Left ventricle myocardium inferior (tissue), 1 donor: Measurements from ENCODE around the gene TBC1D22A. TPM values are rescaled to one million over a fixed set of nuclear protein-coding genes. Genes with fewer than 3 reads are reported as not detected.

Experiments
- DNase-seq: peaks from one replicate; pipeline ENCODE4 v3.0.0-alpha.2; 2020
- H3K27ac ChIP-seq: fragments of 200-600 bp; replicated peaks from 2 replicates; pipeline ENCODE4 v1.8.0; 2021
- H3K27me3 ChIP-seq: fragments of 200-600 bp; 2 replicates; pipeline ENCODE4 v1.8.0; 2021; ENCODE audit warnings: low read depth
- H3K36me3 ChIP-seq: fragments of 200-600 bp; 2 replicates; pipeline ENCODE4 v1.8.0; 2021
- H3K4me1 ChIP-seq: fragments of 200-600 bp; 2 replicates; pipeline ENCODE4 v1.8.0; 2021
- H3K4me3 ChIP-seq: fragments of 200-600 bp; 2 replicates; pipeline ENCODE4 v1.8.0; 2021; ENCODE audit warnings: mild to moderate bottlenecking, moderate library complexity
- H3K9me3 ChIP-seq: fragments of 200-600 bp; replicated peaks from 2 replicates; pipeline ENCODE4 v1.8.0; 2021
- intact Hi-C: fragments of 100-400 bp; cut with micrococcal nuclease; formaldehyde crosslinking; loops from one replicate; pipeline ENCODE4 v1.11.0; 2022
- total RNA-seq: library from RNA; stranded (reverse); fragmentation: NEBNext Ultra II Directional; extraction: Animal tissue kit (Norgen Biotek cat#: 25700); gene quantifications from one replicate; pipeline ENCODE4 v1.2.1, GENCODE V29; 2021
- TF ChIP-seq, protein P1 (sequence below): fragments of 200-600 bp; IDR thresholded peaks from 2 replicates; pipeline ENCODE4 v1.8.0; 2021; ENCODE audit warnings: antibody characterized with exemption, mild to moderate bottlenecking, borderline replicate concordance
- donor health status: DM: no; HTN: yes; CAD: no; lungs with severe emphysema.

Gene TBC1D22A
- total RNA-seq, 1 donor from 2014 or later, result 16.2 TPM

DNA sequence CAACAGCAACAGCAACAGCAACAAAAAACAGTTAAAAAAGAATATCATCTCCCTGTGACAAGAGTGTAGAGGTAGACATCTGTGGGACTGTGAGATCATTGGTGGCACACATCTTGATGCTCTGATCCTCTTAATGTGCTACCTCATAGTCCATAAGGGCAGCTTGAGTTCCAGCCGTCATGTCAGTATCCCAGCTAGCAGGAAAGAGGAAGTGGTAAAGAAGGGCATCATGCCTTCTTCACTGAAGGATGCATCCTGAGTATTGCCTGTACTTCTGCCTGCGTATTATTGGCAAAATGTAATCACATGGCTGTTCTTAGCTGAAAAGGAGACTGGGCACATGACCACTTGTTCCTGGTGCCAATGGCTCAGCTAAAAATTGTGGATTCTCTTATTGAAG, 314.3 kb downstream of the TBC1D22A start:
- H3K27me3 ChIP-seq, result no peaks in the 10 kb centered on the region
- no peaks in the 10 kb centered on the region for H3K4me1 ChIP-seq
- TF ChIP-seq, protein P1, sequence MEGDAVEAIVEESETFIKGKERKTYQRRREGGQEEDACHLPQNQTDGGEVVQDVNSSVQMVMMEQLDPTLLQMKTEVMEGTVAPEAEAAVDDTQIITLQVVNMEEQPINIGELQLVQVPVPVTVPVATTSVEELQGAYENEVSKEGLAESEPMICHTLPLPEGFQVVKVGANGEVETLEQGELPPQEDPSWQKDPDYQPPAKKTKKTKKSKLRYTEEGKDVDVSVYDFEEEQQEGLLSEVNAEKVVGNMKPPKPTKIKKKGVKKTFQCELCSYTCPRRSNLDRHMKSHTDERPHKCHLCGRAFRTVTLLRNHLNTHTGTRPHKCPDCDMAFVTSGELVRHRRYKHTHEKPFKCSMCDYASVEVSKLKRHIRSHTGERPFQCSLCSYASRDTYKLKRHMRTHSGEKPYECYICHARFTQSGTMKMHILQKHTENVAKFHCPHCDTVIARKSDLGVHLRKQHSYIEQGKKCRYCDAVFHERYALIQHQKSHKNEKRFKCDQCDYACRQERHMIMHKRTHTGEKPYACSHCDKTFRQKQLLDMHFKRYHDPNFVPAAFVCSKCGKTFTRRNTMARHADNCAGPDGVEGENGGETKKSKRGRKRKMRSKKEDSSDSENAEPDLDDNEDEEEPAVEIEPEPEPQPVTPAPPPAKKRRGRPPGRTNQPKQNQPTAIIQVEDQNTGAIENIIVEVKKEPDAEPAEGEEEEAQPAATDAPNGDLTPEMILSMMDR, result no peak
- H3K4me3 ChIP-seq, result no peak overlapping the region
- intact Hi-C loops, result no loop called here
- peaks cover 47% of the 10 kb centered on the region for H3K9me3 ChIP-seq
- H3K36me3 ChIP-seq, result peaks cover 26% of the 10 kb centered on the region
- no peak overlapping the region for H3K27ac ChIP-seq
- no peak for DNase-seq

DNA sequence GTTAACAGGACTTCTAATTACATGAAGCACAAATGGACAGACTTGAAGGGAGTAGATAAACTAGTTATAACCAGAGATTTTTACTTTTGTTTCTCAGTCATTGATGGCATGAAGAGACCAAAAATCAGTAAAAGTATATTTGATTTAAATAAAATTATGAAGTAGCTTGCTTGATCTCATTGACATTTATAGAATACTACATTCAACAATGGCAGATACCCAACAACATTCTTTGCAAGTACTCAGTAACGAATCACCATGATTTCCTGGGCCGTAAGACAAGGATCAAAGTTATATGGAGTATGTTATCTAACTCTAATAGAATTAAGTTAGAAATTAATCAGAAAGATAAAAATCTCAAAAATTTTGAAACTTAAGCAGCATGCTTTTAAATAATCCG, 317.6 kb downstream of the TBC1D22A start:
- intact Hi-C loops, result no loop called here
- Histone ChIP-seq H3K27me3 (no peaks in the 10 kb centered on the region), H3K4me3 (no peak overlapping the region), H3K27ac (no peak overlapping the region), H3K9me3 (peaks cover 27% of the 10 kb centered on the region), H3K36me3 (peaks cover 6% of the 10 kb centered on the region), H3K4me1 (no peaks in the 10 kb centered on the region)
- no peak for DNase-seq
- TF ChIP-seq, protein P1, result no peak

DNA sequence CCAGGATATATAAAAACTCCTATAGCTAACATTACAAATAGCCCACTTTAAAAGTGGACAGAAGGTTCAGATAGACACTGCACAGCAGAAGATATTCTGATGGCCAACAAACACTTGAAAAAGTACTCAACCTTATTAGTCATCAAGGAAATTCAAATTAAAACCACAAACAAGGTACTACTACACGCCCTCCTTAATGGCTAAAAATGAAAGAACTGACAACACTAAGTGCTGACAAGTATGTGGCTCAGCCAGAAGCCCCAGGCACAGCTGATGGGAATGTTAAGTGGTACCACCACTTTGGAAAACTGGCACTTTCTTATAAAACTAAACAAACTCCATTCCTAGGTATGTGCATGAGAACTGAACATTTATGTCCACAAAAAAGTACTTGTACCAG, 320.1 kb downstream of the TBC1D22A start:
- Histone ChIP-seq H3K9me3 (peaks cover 8% of the 10 kb centered on the region), H3K4me1 (no peaks in the 10 kb centered on the region), H3K27ac (no peak overlapping the region), H3K36me3 (peaks cover 3% of the 10 kb centered on the region), H3K4me3 (no peak overlapping the region), H3K27me3 (no peaks in the 10 kb centered on the region)
- TF ChIP-seq, protein P1, result no peak
- intact Hi-C loops, result no loop called here
- DNase-seq, result no peak

DNA sequence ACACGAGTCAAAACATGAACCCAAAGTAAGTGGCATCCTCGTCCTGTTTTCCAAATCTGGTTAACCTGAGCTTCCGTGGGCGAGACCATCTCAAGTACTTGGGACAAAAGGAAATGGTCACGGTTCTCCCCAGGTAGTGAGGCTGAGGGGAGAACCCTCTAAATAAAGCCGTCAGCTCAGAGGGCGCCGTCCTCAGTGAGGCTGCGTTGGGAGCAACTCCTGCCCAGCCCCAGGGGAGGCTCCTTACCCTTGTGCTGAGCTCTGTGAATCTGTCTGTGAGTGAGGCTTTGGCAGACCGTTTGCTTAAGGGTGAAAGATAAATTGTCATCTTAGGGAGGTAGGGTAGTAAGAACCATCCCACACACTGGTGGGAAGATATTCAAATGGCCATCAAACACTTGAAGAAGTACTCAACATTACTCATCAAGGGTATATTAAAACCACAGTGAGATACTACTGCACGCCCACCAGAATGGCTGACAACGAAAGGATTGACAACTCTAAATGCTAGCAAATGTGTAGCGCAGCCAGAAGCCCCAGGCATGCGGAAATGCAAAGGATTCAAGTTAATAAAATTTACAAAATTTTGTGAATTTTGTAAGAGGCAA, 321.0 kb downstream of the TBC1D22A start:
- TF ChIP-seq, protein P1, result no peak
- peaks cover 8% of the 10 kb centered on the region for H3K9me3 ChIP-seq
- no peaks in the 10 kb centered on the region for H3K27me3 ChIP-seq
- no peak overlapping the region for H3K27ac ChIP-seq
- H3K4me1 ChIP-seq, result no peaks in the 10 kb centered on the region
- no peaks in the 10 kb centered on the region for H3K36me3 ChIP-seq
- DNase-seq, result no peak
- intact Hi-C loops, result no loop called here
- no peak overlapping the region for H3K4me3 ChIP-seq

DNA sequence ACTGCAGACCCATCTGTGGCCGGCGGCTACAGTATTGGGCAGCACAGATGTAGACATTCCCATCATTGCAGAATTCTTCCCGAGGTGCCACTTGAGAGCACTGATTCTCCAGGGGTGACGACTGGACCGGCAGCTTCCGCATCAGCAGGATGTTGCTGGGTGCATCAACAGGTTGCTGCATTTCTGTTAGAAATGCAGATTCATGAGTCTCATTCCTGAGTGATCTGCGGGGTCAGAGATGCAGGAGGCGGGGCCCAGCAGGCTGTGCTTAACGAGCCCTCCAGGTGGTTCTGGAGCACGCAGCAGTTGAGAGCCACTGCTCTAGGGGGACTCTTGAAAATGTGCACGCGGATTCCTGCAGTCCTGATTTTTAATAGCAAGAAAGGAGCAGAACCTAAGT, 321.8 kb downstream of the TBC1D22A start:
- Histone ChIP-seq H3K27ac (no peak overlapping the region), H3K27me3 (no peaks in the 10 kb centered on the region), H3K4me1 (no peaks in the 10 kb centered on the region), H3K9me3 (peaks cover 8% of the 10 kb centered on the region), H3K36me3 (no peaks in the 10 kb centered on the region), H3K4me3 (no peak overlapping the region)
- no peak for DNase-seq
- TF ChIP-seq, protein P1, result no peak
- intact Hi-C loops, result no loop called here
